Embryonic facial prominence (tissue), 1 donor: ENCODE results near the gene TENM4.

Source experiments
- DNase-seq: peaks from one replicate; pipeline ENCODE4 v3.0.0-alpha.2; 2016; ENCODE audit errors: extremely low spot score

The TENM4 gene

GRCh38 chr11:78940500-78941225, 500.2 kb downstream of the TENM4 start:
- DNase-seq: no peak

- DNase-seq: no peak
Measured at GRCh38 chr11:78938971-78939370, 501.9 kb downstream of the TENM4 start.

- no peak for DNase-seq
Measured at GRCh38 chr11:78938036-78938435, 502.8 kb downstream of the TENM4 start.

- no peak for DNase-seq
Measured at GRCh38 chr11:78935398-78936068, 505.3 kb downstream of the TENM4 start.

GRCh38 chr11:78933350-78933749, 507.5 kb downstream of the TENM4 start:
- no peak for DNase-seq

- DNase-seq: no peak
Measured at GRCh38 chr11:78932757-78933156, 508.1 kb downstream of the TENM4 start.

GRCh38 chr11:78931891-78932290, 508.9 kb downstream of the TENM4 start:
- no peak for DNase-seq

- no peak for DNase-seq
Measured at GRCh38 chr11:78930810-78931523, 509.9 kb downstream of the TENM4 start.

GRCh38 chr11:78929906-78930220, 511.0 kb downstream of the TENM4 start:
- DNase-seq: no peak

- DNase-seq: no peak
Measured at GRCh38 chr11:78929207-78929905, 511.5 kb downstream of the TENM4 start.

- no peak for DNase-seq
Measured at GRCh38 chr11:78927511-78927910, 513.3 kb downstream of the TENM4 start.

- no peak for DNase-seq
Measured at GRCh38 chr11:78926633-78927338, 514.0 kb downstream of the TENM4 start.

GRCh38 chr11:78925387-78925786, 515.4 kb downstream of the TENM4 start:
- DNase-seq: no peak

GRCh38 chr11:78922859-78923625, 517.8 kb downstream of the TENM4 start:
- DNase-seq: no peak

- DNase-seq: no peak
Measured at GRCh38 chr11:78921509-78921908, 519.3 kb downstream of the TENM4 start.

- DNase-seq: no peak
Measured at GRCh38 chr11:78920329-78920728, 520.5 kb downstream of the TENM4 start.

- DNase-seq: no peak
Measured at GRCh38 chr11:78916759-78917158, 524.1 kb downstream of the TENM4 start.

- DNase-seq: no peak
Measured at GRCh38 chr11:78914503-78914902, 526.3 kb downstream of the TENM4 start.

- DNase-seq: no peak
Measured at GRCh38 chr11:78912778-78913177, 528.1 kb downstream of the TENM4 start.

- DNase-seq: no peak
Measured at GRCh38 chr11:78910322-78910721, 530.5 kb downstream of the TENM4 start.

GRCh38 chr11:78909386-78909785, 531.4 kb downstream of the TENM4 start:
- DNase-seq: no peak
